ENCODE measurements around the gene SUGP2. TPM values are rescaled to one million over a fixed set of nuclear protein-coding genes. Genes with fewer than 3 reads are reported as not detected.

SUGP2 gene
- total RNA-seq, 1 experiment from 2014 or later: 112 TPM

GRCh38 chr19:19033176-19033425 lies 216 bp downstream of the SUGP2 start:
- Histone ChIP-seq H3K4me1 (ENCODE audit: control insufficient read depth, insufficient read depth, low read length) (peaks cover 6% of the 10 kb centered on the region; the same call in 1 of the 2 replicates), H3K36me3 (ENCODE audit: control insufficient read depth, insufficient read depth, low read length) (peaks cover 6% of the 10 kb centered on the region), H3K9me3 (ENCODE audit: control insufficient read depth, insufficient read depth, low read depth, low read length) (no peaks in the 10 kb centered on the region), H3K4me3 (ENCODE audit: low read depth in 2 of 2, low read length in 2 of 2) (peak overlapping the region; percentile 85 to 86), H3K27me3 (ENCODE audit: control insufficient read depth, insufficient read depth, low read length) (no peaks in the 10 kb centered on the region), H3K27ac (ENCODE audit: low read length) (peak overlapping the region; percentile 88)
- intact Hi-C loops (cut with micrococcal nuclease; ENCODE audit: unreplicated experiment) (no loop called here), in situ Hi-C loops (cut with HindIII; ENCODE audit: low pct_unique_long_range_greater_than_20kb, low sequenced_read_pairs) (no loop called here)
- TF ChIP-seq, protein P1, sequence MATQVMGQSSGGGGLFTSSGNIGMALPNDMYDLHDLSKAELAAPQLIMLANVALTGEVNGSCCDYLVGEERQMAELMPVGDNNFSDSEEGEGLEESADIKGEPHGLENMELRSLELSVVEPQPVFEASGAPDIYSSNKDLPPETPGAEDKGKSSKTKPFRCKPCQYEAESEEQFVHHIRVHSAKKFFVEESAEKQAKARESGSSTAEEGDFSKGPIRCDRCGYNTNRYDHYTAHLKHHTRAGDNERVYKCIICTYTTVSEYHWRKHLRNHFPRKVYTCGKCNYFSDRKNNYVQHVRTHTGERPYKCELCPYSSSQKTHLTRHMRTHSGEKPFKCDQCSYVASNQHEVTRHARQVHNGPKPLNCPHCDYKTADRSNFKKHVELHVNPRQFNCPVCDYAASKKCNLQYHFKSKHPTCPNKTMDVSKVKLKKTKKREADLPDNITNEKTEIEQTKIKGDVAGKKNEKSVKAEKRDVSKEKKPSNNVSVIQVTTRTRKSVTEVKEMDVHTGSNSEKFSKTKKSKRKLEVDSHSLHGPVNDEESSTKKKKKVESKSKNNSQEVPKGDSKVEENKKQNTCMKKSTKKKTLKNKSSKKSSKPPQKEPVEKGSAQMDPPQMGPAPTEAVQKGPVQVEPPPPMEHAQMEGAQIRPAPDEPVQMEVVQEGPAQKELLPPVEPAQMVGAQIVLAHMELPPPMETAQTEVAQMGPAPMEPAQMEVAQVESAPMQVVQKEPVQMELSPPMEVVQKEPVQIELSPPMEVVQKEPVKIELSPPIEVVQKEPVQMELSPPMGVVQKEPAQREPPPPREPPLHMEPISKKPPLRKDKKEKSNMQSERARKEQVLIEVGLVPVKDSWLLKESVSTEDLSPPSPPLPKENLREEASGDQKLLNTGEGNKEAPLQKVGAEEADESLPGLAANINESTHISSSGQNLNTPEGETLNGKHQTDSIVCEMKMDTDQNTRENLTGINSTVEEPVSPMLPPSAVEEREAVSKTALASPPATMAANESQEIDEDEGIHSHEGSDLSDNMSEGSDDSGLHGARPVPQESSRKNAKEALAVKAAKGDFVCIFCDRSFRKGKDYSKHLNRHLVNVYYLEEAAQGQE (IDR thresholded peaks at IDR 0.05; ENCODE audit: insufficient read depth in 1 of 2, low read depth in 2 of 2, low read length in 1 of 2): no peak
- no peak for TF ChIP-seq TCF7L2 (IDR thresholded peaks at IDR 0.05; ENCODE audit: low read depth, low read length)
- TF ChIP-seq SIN3A (IDR thresholded peaks at IDR 0.05; ENCODE audit: borderline replicate concordance, insufficient read depth, low read depth, low read length): no peak
- TF ChIP-seq, protein P2, sequence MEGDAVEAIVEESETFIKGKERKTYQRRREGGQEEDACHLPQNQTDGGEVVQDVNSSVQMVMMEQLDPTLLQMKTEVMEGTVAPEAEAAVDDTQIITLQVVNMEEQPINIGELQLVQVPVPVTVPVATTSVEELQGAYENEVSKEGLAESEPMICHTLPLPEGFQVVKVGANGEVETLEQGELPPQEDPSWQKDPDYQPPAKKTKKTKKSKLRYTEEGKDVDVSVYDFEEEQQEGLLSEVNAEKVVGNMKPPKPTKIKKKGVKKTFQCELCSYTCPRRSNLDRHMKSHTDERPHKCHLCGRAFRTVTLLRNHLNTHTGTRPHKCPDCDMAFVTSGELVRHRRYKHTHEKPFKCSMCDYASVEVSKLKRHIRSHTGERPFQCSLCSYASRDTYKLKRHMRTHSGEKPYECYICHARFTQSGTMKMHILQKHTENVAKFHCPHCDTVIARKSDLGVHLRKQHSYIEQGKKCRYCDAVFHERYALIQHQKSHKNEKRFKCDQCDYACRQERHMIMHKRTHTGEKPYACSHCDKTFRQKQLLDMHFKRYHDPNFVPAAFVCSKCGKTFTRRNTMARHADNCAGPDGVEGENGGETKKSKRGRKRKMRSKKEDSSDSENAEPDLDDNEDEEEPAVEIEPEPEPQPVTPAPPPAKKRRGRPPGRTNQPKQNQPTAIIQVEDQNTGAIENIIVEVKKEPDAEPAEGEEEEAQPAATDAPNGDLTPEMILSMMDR (IDR thresholded peaks at IDR 0.05): no peak
- no peak for TF ChIP-seq POLR2AphosphoS5 (IDR thresholded peaks at IDR 0.05; ENCODE audit: low read depth, low read length)
- ChIA-PET POLR2A (interaction anchor here (0.6 kb wide), 1 partner anchor 289 kb away, joined by 3 read pairs; no protein-coding TSS in a partner anchor), CTCF (no interaction called here)
- DNase-seq (ENCODE audit: low read depth, low spot score) (no peak), ATAC-seq (no peak)
- no TSS peak for BruUV-seq (replicated peaks)

- Histone ChIP-seq H3K27ac (ENCODE audit: low read length) (peak overlapping the region; percentile 88), H3K36me3 (ENCODE audit: control insufficient read depth, insufficient read depth, low read length) (peaks cover 8% of the 10 kb centered on the region), H3K4me3 (ENCODE audit: low read depth in 2 of 2, low read length in 2 of 2) (peak overlapping the region; percentile 85 to 86), H3K27me3 (ENCODE audit: control insufficient read depth, insufficient read depth, low read length) (no peaks in the 10 kb centered on the region), H3K4me1 (ENCODE audit: control insufficient read depth, insufficient read depth, low read length) (peaks cover 6% of the 10 kb centered on the region; the same call in 1 of the 2 replicates), H3K9me3 (ENCODE audit: control insufficient read depth, insufficient read depth, low read depth, low read length) (no peaks in the 10 kb centered on the region)
- in situ Hi-C loops (cut with HindIII; ENCODE audit: low pct_unique_long_range_greater_than_20kb, low sequenced_read_pairs): no loop called here
- POLR2A ChIA-PET: interaction anchor here (0.6 kb wide), 1 partner anchor 289 kb away, joined by 3 read pairs; no protein-coding TSS in a partner anchor
- no peak for DNase-seq (ENCODE audit: low read depth, low spot score)
- CTCF ChIA-PET: no interaction called here
- ATAC-seq: peak; percentile 42
- TSS peak; percentile 88 for BruUV-seq (replicated peaks)
- TF ChIP-seq SIN3A (IDR thresholded peaks at IDR 0.05; ENCODE audit: borderline replicate concordance, insufficient read depth, low read depth, low read length): no peak
- TF ChIP-seq, protein P2 (IDR thresholded peaks at IDR 0.05): no peak
- intact Hi-C loops (cut with micrococcal nuclease; ENCODE audit: unreplicated experiment): no loop called here
These were observed 719 bp downstream of the SUGP2 start for GRCh38 chr19:19032420-19033175.
